GM12878 (cell line): ENCODE results near the gene GPR26. TPM values are rescaled to one million over a fixed set of nuclear protein-coding genes. Genes with fewer than 3 reads are reported as not detected.

ENCODE experiments used
- ATAC-seq: fragments of 200-7000 bp; cut with Tn5 transposase; 3 replicates; pipeline ENCODE4 v1.9.1; 2020; ENCODE audit warnings: mild to moderate bottlenecking, moderate library complexity
- BruUV-seq: library from RNA; stranded (reverse); fragments of 400-500 nt; replicated peaks from 2 replicates; lab custom pipeline; 2021; lab: Mats Ljungman, UMichigan
- CTCF ChIA-PET: fragments of 300-600 bp; sonication (Branson Sonifier 250); formaldehyde crosslinking; extraction: SDS; loops from one replicate; lab custom pipeline; 2021; ENCODE audit warnings: inconsistent platforms; lab: Yijun Ruan, JAX
- POLR2A ChIA-PET: fragments of 350-600 bp; formaldehyde crosslinking; extraction: SDS; loops from one replicate; lab custom pipeline; 2021; ENCODE audit warnings: inconsistent platforms; lab: Charles Lee
- RAD21 ChIA-PET: fragments of 300-600 bp; sonication (Branson Sonifier 250); formaldehyde crosslinking; loops from one replicate; lab custom pipeline; 2023; ENCODE audit warnings: antibody characterized with exemption; ENCODE audit not compliant: unreplicated experiment; lab: Charles Lee
- SMC1A ChIA-PET: fragments of 300-600 bp; sonication (Branson Sonifier 250); formaldehyde crosslinking; loops from one replicate; lab custom pipeline; 2023; ENCODE audit not compliant: unreplicated experiment, uncharacterized antibody; lab: Charles Lee
- DNase-seq: peaks from one replicate; pipeline ENCODE4 v3.0.0-alpha.2; 2011; ENCODE audit warnings: low read depth, low spot score
- FAIRE-seq: peaks from 3 replicates; lab custom pipeline; 2011; peaks lifted over from hg19 to GRCh38; lab: Jason Lieb, UNC
- H2AFZ ChIP-seq: 2 replicates; pipeline ENCODE4 v1.6.0; 2011; ENCODE audit warnings: low read depth, low read length, control low read depth; ENCODE audit not compliant: control insufficient read depth
- H3K27ac ChIP-seq: 2 replicates; pipeline ENCODE4 v1.5.1; 2011; ENCODE audit warnings: control low read depth; ENCODE audit not compliant: control insufficient read depth, insufficient read depth
- H3K27me3 ChIP-seq, 2 experiments: replicated peaks in 1 of 2; 2 replicates each; pipeline versions ENCODE4 v1.6.0 to v1.6.1; 2011; ENCODE audit warnings: low read length in 1 of 2; ENCODE audit not compliant: control insufficient read depth in 2 of 2, insufficient read depth in 2 of 2
- H3K36me3 ChIP-seq, 2 experiments: 2 replicates each; pipeline ENCODE4 v1.5.1; 2011; ENCODE audit warnings: low read length in 1 of 2; ENCODE audit not compliant: control insufficient read depth in 2 of 2, insufficient read depth in 2 of 2
- H3K4me1 ChIP-seq: 2 replicates; pipeline ENCODE4 v1.6.1; 2011; ENCODE audit warnings: mild to moderate bottlenecking, low read length, moderate library complexity, mixed read lengths; ENCODE audit not compliant: control insufficient read depth, insufficient read depth
- H3K4me2 ChIP-seq: 2 replicates; pipeline ENCODE4 v1.6.0; 2011; ENCODE audit warnings: control low read depth; ENCODE audit not compliant: control insufficient read depth, insufficient read depth
- H3K4me3 ChIP-seq: fragments of 200-600 bp; sonication (generic); 2 replicates; pipeline ENCODE4 v1.5.1; 2016
- H3K79me2 ChIP-seq: 2 replicates; pipeline ENCODE4 v1.6.0; 2011; ENCODE audit warnings: low read length; ENCODE audit not compliant: control insufficient read depth, insufficient read depth
- H3K9ac ChIP-seq: 2 replicates; pipeline ENCODE4 v1.8.0; 2011; ENCODE audit warnings: low read length, control low read depth, mixed read lengths; ENCODE audit not compliant: control insufficient read depth, insufficient read depth
- H3K9me3 ChIP-seq: replicated peaks from 3 replicates; pipeline ENCODE4 v1.5.1; 2011; ENCODE audit warnings: mild to moderate bottlenecking, low read length; ENCODE audit not compliant: control insufficient read depth, insufficient read depth
- H4K20me1 ChIP-seq: 2 replicates; pipeline ENCODE4 v1.6.0; 2011; ENCODE audit not compliant: control insufficient read depth, insufficient read depth
- CREB1 ChIP-seq: IDR thresholded peaks from 2 replicates; pipeline ENCODE4 v1.6.1; 2012; ENCODE audit warnings: low read depth, mild to moderate bottlenecking, inconsistent platforms
- DPF2 ChIP-seq: fragments of 450-650 bp; IDR thresholded peaks from 2 replicates; pipeline ENCODE4 v1.6.1; 2017; ENCODE audit warnings: mild to moderate bottlenecking
- EGR1 ChIP-seq, 2 experiments: IDR thresholded peaks; 1 replicate in 1 of 2; 2 replicates in 1 of 2; pipeline ENCODE4 v1.6.1; 2011 to 2012; ENCODE audit warnings: low read depth in 2 of 2, low read length in 2 of 2, borderline replicate concordance in 1 of 2, mild to moderate bottlenecking in 1 of 2, moderate library complexity in 1 of 2
- ESRRA ChIP-seq: IDR thresholded peaks from 2 replicates; pipeline ENCODE4 v1.6.1; 2012; ENCODE audit warnings: mild to moderate bottlenecking, low read length, improper control_type of control experiment
- JUNB ChIP-seq: IDR thresholded peaks from 2 replicates; pipeline ENCODE4 v1.6.1; 2016; ENCODE audit warnings: antibody characterized with exemption, mild to moderate bottlenecking
- KLF5 ChIP-seq: fragments of 450-650 bp; IDR thresholded peaks from 2 replicates; pipeline ENCODE4 v1.6.1; 2014; ENCODE audit warnings: mild to moderate bottlenecking; ENCODE audit not compliant: partially characterized antibody
- NFXL1 ChIP-seq: fragments of 450-650 bp; IDR thresholded peaks from 2 replicates; pipeline ENCODE4 v1.6.1; 2017; ENCODE audit warnings: antibody characterized with exemption, mild to moderate bottlenecking, borderline replicate concordance
- POLR2AphosphoS5 ChIP-seq: IDR thresholded peaks from 2 replicates; pipeline ENCODE4 v1.6.1; 2011; ENCODE audit warnings: mild to moderate bottlenecking, low read length, inconsistent platforms
- RFX5 ChIP-seq: IDR thresholded peaks from 2 replicates; pipeline ENCODE4 v1.6.1; 2011; ENCODE audit warnings: low read depth, low read length, improper control_type of control experiment
- SMARCA5 ChIP-seq: fragments of 450-650 bp; IDR thresholded peaks from 2 replicates; pipeline ENCODE4 v1.6.1; 2017; ENCODE audit warnings: mild to moderate bottlenecking
- STAT3 ChIP-seq: IDR thresholded peaks from 2 replicates; pipeline ENCODE4 v1.6.1; 2011; ENCODE audit warnings: low read depth, low read length, improper control_type of control experiment
- YBX1 ChIP-seq: fragments of 450-650 bp; IDR thresholded peaks from 2 replicates; pipeline ENCODE4 v1.6.1; 2016; ENCODE audit warnings: antibody characterized with exemption
- YY1 ChIP-seq: IDR thresholded peaks from 2 replicates; pipeline ENCODE4 v1.6.1; 2011; ENCODE audit warnings: low read depth, mild to moderate bottlenecking, low read length
- ZNF217 ChIP-seq: fragments of 450-650 bp; IDR thresholded peaks from 2 replicates; pipeline ENCODE4 v1.6.1; 2017; ENCODE audit warnings: antibody characterized with exemption, mild to moderate bottlenecking
- WGBS: methylation state at CpG from one replicate; pipeline ENCODE4 v1.1.6; 2016; ENCODE audit warnings: low lambda C conversion rate; ENCODE audit not compliant: insufficient replicate concordance, insufficient coverage; ENCODE audit errors: missing lambda C conversion rate; 5-methylcytosine and 5-hydroxymethylcytosine counted together
- in situ Hi-C: fragments of 300-500 bp; cut with MboI; formaldehyde crosslinking; loops from 9 replicates; pipeline ENCODE4 v1.14.3; 2018; ENCODE audit warnings: mixed read lengths
- intact Hi-C: fragments of 100-400 bp; cut with micrococcal nuclease; formaldehyde crosslinking; loops from one replicate; pipeline ENCODE4 v1.14.2; 2022; ENCODE audit not compliant: unreplicated experiment
- polyA plus RNA-seq, 11 experiments: library from polyadenylated mRNA; depleted of rRNA in 4 of 11; unstranded in 6 of 11; stranded (reverse) in 5 of 11; fragments of >200 nt; fragmentation: Nextera tagmentation in 4 of 11; fragmentation: Illumina TruSeq in 1 of 11; extraction: Ambion mirVana in 4 of 11; extraction: Trizol in 1 of 11; gene quantifications; 1 replicate in 1 of 11; 2 replicates in 10 of 11; pipeline versions ENCODE4 v1.2.1 to v1.2.3, GENCODE V29; 2011 to 2016; ENCODE audit warnings: inconsistent platforms in 2 of 11, missing spikeins in 2 of 11, low read depth in 1 of 11
- total RNA-seq, 4 experiments: library from RNA; depleted of rRNA in 3 of 4; stranded (reverse); fragments of >200 nt in 3 of 4; fragmentation: Illumina TruSeq in 1 of 4; extraction: Trizol in 1 of 4; gene quantifications; 2 replicates each; pipeline versions ENCODE4 v1.2.1 to v1.2.3, GENCODE V29; 2013 to 2021
- TF ChIP-seq, protein P1 (sequence below): fragments of 450-650 bp; formaldehyde crosslinking; IDR thresholded peaks from 2 replicates; pipeline ENCODE4 v1.4.0; 2022; ENCODE audit warnings: mild to moderate bottlenecking, moderate library complexity
- TF ChIP-seq, protein P2 (sequence below): IDR thresholded peaks from 2 replicates; pipeline ENCODE4 v1.6.1; 2011; ENCODE audit warnings: low read depth, low read length, improper control_type of control experiment, borderline replicate concordance

GPR26 gene
- total and polyA plus RNA-seq, 10 of the 15 experiments (the other 5 are each of a cell fraction or from before 2014, with no cell fraction given), result 0.01 to 0.03 TPM; not detected in 8

DNA sequence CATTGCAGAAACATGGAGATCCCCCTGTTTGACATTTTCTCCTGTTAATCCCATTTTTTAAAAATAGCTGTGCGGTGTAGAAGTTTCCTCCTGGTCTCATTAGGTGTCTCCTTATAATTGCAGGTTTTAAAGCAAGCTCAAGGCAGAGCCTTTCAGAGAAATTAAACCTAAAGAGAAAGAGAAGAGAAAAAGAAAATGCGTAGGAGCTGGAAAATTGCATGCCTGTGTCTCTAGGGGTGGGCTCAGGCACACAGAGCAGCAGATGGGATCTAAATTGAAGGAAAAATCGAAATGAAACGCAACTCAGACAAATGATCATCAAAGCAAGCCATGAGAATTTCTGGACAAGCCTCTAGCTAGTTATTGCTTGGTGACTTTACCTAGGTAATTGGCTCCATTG is 40.1 kb downstream of the GPR26 start (continued):
- TF ChIP-seq, protein P1, sequence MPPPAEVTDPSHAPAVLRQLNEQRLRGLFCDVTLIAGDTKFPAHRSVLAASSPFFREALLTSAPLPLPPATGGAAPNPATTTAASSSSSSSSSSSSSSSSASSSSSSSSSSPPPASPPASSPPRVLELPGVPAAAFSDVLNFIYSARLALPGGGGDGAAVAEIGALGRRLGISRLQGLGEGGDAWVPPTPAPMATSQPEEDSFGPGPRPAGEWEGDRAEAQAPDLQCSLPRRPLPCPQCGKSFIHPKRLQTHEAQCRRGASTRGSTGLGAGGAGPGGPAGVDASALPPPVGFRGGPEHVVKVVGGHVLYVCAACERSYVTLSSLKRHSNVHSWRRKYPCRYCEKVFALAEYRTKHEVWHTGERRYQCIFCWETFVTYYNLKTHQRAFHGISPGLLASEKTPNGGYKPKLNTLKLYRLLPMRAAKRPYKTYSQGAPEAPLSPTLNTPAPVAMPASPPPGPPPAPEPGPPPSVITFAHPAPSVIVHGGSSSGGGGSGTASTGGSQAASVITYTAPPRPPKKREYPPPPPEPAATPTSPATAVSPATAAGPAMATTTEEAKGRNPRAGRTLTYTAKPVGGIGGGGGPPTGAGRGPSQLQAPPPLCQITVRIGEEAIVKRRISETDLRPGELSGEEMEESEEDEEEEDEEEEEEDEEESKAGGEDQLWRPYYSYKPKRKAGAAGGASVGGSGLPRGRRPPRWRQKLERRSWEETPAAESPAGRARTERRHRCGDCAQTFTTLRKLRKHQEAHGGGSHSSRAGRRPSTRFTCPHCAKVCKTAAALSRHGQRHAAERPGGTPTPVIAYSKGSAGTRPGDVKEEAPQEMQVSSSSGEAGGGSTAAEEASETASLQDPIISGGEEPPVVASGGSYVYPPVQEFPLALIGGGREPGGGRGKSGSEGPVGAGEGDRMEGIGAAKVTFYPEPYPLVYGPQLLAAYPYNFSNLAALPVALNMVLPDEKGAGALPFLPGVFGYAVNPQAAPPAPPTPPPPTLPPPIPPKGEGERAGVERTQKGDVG (CRISPR knock-in tag), result no peak
- no peak for TF ChIP-seq ESRRA
- TF ChIP-seq, protein P2, sequence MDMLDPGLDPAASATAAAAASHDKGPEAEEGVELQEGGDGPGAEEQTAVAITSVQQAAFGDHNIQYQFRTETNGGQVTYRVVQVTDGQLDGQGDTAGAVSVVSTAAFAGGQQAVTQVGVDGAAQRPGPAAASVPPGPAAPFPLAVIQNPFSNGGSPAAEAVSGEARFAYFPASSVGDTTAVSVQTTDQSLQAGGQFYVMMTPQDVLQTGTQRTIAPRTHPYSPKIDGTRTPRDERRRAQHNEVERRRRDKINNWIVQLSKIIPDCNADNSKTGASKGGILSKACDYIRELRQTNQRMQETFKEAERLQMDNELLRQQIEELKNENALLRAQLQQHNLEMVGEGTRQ, result no peak
- no peak for TF ChIP-seq YBX1
- TF ChIP-seq SMARCA5, result no peak
- TF ChIP-seq EGR1 (IDR thresholded peaks at IDR 0.05; ENCODE audit: borderline replicate concordance in 1 of 2, low read depth in 2 of 2, low read length in 2 of 2), result no peak

- intact Hi-C loops (no loop called here), in situ Hi-C loops (no loop called here)
- no peaks in the 10 kb centered on the region for H4K20me1 ChIP-seq
- H2AFZ ChIP-seq, result no peak overlapping the region
- H3K4me1 ChIP-seq, result no peaks in the 10 kb centered on the region
- ChIA-PET POLR2A (no interaction called here), CTCF (interaction anchor here (1.3 kb wide), 1 partner anchor 9 kb away, joined by 3 read pairs; no protein-coding TSS in a partner anchor), RAD21 (no interaction called here), SMC1A (no interaction called here)
- H3K9me3 ChIP-seq, result no peaks in the 10 kb centered on the region
- ATAC-seq (no peak), FAIRE-seq (no peak), DNase-seq (no peak)
- no peak overlapping the region for H3K27ac ChIP-seq
- TF ChIP-seq RFX5 (no peak), CREB1 (no peak), KLF5 (no peak), POLR2AphosphoS5 (no peak), ZNF217 (no peak), NFXL1 (no peak), STAT3 (no peak), JUNB (no peak), YY1 (no peak), DPF2 (no peak)
- no peak overlapping the region for H3K4me3 ChIP-seq
- BruUV-seq, result no TSS peak
- no peaks in the 10 kb centered on the region for H3K79me2 ChIP-seq
- H3K4me2 ChIP-seq, result no peak overlapping the region
- H3K27me3 ChIP-seq, result no peaks in the 10 kb centered on the region
- H3K9ac ChIP-seq, result no peak overlapping the region
- 18% methylated on average over 2 of the region's 2 CpGs for WGBS
- H3K36me3 ChIP-seq, result no peaks in the 10 kb centered on the region
Observed at GRCh38 chr10:123715546-123715945, 49.4 kb downstream of the GPR26 start.
